Ishikawa (cell line): ENCODE results near the gene DCTD.
A peak's percentile ranks its signal among the peaks of the same experiment; 100 is the strongest.

Experiments used
- CEBPB ChIP-seq: IDR thresholded peaks from 2 replicates; pipeline ENCODE4 v1.6.1; 2012
- CREB1 ChIP-seq: IDR thresholded peaks from 2 replicates; pipeline ENCODE4 v1.6.1; 2012; ENCODE audit warnings: low read depth
- EP300 ChIP-seq: IDR thresholded peaks from 2 replicates; pipeline ENCODE4 v1.6.1; 2012; ENCODE audit warnings: borderline replicate concordance
- FOXM1 ChIP-seq: IDR thresholded peaks from 2 replicates; pipeline ENCODE4 v1.6.1; 2012; ENCODE audit warnings: low read depth, borderline replicate concordance
- MAX ChIP-seq: IDR thresholded peaks from 2 replicates; pipeline ENCODE4 v1.6.1; 2012
- NFIC ChIP-seq: IDR thresholded peaks from 2 replicates; pipeline ENCODE4 v1.6.1; 2012
- RAD21 ChIP-seq: IDR thresholded peaks from 2 replicates; pipeline ENCODE4 v1.6.1; 2012; ENCODE audit warnings: low read depth
- TAF1 ChIP-seq: IDR thresholded peaks from 2 replicates; pipeline ENCODE4 v1.6.1; 2012; ENCODE audit warnings: low read depth, mild to moderate bottlenecking
- TCF12 ChIP-seq: IDR thresholded peaks from 2 replicates; pipeline ENCODE4 v1.6.1; 2012; ENCODE audit warnings: low read depth
- TEAD4 ChIP-seq: IDR thresholded peaks from 2 replicates; pipeline ENCODE4 v1.6.1; 2012
- USF1 ChIP-seq: IDR thresholded peaks from 2 replicates; pipeline ENCODE4 v1.6.1; 2012
- YY1 ChIP-seq: IDR thresholded peaks from 2 replicates; pipeline ENCODE4 v1.6.1; 2012; ENCODE audit warnings: low read depth
- ZBTB7A ChIP-seq: IDR thresholded peaks from 2 replicates; pipeline ENCODE4 v1.6.1; 2012; ENCODE audit warnings: low read depth

GRCh38 chr4:182918044-182918607 is 940 bp upstream of the DCTD start:
- TF ChIP-seq RAD21 (no peak), USF1 (no peak), TAF1 (no peak), CREB1 (no peak), YY1 (no peak), NFIC (no peak), FOXM1 (no peak), TCF12 (0 out of 2 replicates have a peak, but pooled peaks have one; percentile 9), TEAD4 (no peak), EP300 (no peak), CEBPB (no peak), MAX (no peak; the same call in 1 of the 2 replicates), ZBTB7A (no peak)
